ENCODE results near the gene GTF3A. TPM values are rescaled to one million over a fixed set of nuclear protein-coding genes. Genes with fewer than 3 reads are reported as not detected.

The GTF3A gene
- total and polyA plus RNA-seq, 9 of the 15 experiments (the other 6 are each of a cell fraction or from before 2014, with no cell fraction given), result 47.5 to 303 (median 174) TPM

GRCh38 chr13:27449936-27450828 is 25.8 kb downstream of the GTF3A start, which contains the start of gene MTIF3 (continued):
- TF ChIP-seq ZNF589 (CRISPR knock-in tag; IDR thresholded peaks at IDR 0.05; ENCODE audit: low read depth), result no peak
- TF ChIP-seq CXXC5 (CRISPR knock-in tag; IDR thresholded peaks at IDR 0.05), result peak; percentile 92
- TF ChIP-seq ZNF668 (CRISPR knock-in tag; IDR thresholded peaks at IDR 0.05), result no peak
- no peak for TF ChIP-seq CREB5 (CRISPR knock-in tag; IDR thresholded peaks at IDR 0.05)
- TF ChIP-seq SOX6 (IDR thresholded peaks at IDR 0.05), result 0 out of 2 replicates have a peak, but pooled peaks have one; percentile 18
- TF ChIP-seq NCOA2 (IDR thresholded peaks at IDR 0.05; ENCODE audit: partially characterized antibody in 2 of 2), result no peak
- TF ChIP-seq STAT6 (CRISPR knock-in tag; IDR thresholded peaks at IDR 0.05), result no peak
- TF ChIP-seq ZHX1 (conservative IDR thresholded peaks at IDR 0.05; ENCODE audit: low read length), result no peak
- peak; percentile 85 for TF ChIP-seq TBP (optimal IDR thresholded peaks at IDR 0.05; ENCODE audit: low read depth, low read length)
- no peak for TF ChIP-seq ATF4 (CRISPR knock-in tag; IDR thresholded peaks at IDR 0.05)
- no peak for TF ChIP-seq ZNF384 (IDR thresholded peaks at IDR 0.05; ENCODE audit: low read depth, low read length)
- TF ChIP-seq ZNF217 (CRISPR knock-in tag; IDR thresholded peaks at IDR 0.05), result no peak
- TF ChIP-seq TAF9B (IDR thresholded peaks at IDR 0.05; ENCODE audit: partially characterized antibody), result peak; percentile 77
- TF ChIP-seq NCOR1 (IDR thresholded peaks at IDR 0.05), result no peak
- TF ChIP-seq ZNF253 (CRISPR knock-in tag; conservative IDR thresholded peaks at IDR 0.05), result no peak
- no peak for TF ChIP-seq RFX1 (IDR thresholded peaks at IDR 0.05)
- no peak for TF ChIP-seq ZNF134 (CRISPR knock-in tag; conservative IDR thresholded peaks at IDR 0.05)
- no peak for TF ChIP-seq ZNF655 (CRISPR knock-in tag; IDR thresholded peaks at IDR 0.05)
- TF ChIP-seq CGGBP1 (CRISPR knock-in tag; IDR thresholded peaks at IDR 0.05), result no peak

All from K562 (cell line).